Left forelimb (tissue), 1 donor: Measurements from ENCODE around the gene IDH3B.
"Not testable (repeated sequence)": the region's sequence is repeated elsewhere in the genome, so short reads cannot be mapped to it uniquely, and the experiment has no call there.

Source experiments
- DNase-seq: peaks from one replicate; pipeline ENCODE4 v3.0.0-alpha.2; 2018; ENCODE audit warnings: low spot score

IDH3B gene

GRCh38 chr20:2694519-2694918 is 30.5 kb upstream of the IDH3B start:
- no peak for DNase-seq

GRCh38 chr20:2694008-2694471 is 30.0 kb upstream of the IDH3B start:
- DNase-seq = peak; percentile 62

DNA sequence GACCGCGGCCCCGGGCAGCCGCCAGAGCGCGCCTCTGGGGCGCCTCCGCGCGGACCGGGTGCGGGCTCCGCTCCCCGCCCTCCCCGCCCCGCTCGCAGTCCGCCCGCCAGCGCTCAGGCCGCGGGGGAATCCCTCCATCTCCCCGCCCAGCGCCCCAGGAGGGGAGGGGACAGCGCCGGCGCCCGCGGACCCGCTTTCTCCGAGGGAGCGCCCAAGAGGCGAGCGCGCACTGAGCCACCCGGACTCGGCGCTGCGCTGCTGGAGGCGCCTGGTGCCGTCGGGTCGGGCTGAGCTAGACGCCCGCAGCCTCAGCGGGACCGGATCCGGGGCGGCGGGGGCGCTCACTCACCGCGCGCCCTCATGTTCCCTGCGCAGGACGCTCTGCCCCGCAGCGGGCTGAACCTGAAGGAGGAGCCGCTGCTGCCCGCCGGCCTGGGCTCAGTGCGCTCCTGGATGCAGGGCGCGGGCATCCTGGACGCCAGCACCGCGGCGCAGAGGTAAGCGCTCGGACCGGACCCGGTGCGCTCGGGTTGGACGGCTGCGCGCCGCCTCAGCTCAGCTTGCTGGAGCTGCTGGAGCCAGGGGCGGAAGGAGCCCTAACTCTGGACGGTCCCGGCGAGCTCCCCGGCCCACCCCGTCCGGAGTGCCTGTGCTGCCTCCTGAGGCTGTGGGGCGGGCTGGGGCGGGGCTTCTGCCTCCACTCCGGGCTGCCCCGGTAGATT is 29.4 kb upstream of the IDH3B start:
- no peak for DNase-seq

DNA sequence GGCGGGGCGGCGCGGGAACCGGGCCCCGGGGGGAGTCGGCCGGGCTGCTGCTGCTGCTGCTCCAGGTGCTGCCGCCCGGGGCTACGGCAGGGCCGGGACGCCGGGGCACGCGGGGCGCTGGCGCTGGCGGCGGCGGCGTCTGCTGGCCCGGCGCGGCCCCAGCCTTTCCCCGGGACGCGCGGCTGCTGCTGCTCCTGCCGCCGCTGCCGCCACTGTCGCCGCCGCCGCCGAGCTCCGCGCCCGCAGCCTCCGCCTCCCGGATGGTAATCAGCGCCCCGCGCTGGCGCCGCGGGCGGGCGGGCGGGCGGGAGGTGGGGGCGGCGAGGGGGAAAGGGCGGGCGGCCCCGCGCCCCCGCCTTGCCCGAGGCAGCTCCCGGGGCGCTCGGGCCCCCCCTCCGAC is 28.9 kb upstream of the IDH3B start:
- DNase-seq = no peak

GRCh38 chr20:2692036-2692885 is 28.2 kb upstream of the IDH3B start, which contains the start of gene EBF4:
EBF4 (plus strand) TSS chr20:2692780; CDS start chr20:2693646, 866 bp downstream.
- no peak for DNase-seq

DNA sequence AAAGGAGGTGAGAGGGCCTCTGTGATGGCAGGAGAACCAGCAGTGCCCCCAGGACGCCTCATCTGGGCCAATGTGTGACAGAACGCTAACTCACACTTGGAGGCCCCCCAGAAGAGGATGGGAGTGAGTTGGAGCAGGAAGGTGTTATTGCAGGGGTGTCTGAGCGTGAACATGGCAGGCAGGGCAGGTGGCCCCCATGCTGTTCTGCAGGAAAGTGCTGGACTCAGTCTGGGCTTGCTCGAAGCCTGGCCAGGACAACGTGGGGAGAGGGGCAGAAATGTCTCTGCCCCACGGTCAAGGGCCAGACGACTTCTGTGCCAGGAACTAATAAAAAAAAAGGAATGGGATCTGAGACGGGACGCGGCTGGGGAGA is 27.6 kb upstream of the IDH3B start:
- no peak for DNase-seq

- DNase-seq = no peak
Measured at GRCh38 chr20:2691127-2691526, 27.1 kb upstream of the IDH3B start.

- DNase-seq = no peak
Measured at GRCh38 chr20:2690718-2691117, 26.7 kb upstream of the IDH3B start.

- no peak for DNase-seq
Measured at GRCh38 chr20:2690213-2690612, 26.2 kb upstream of the IDH3B start.

DNA sequence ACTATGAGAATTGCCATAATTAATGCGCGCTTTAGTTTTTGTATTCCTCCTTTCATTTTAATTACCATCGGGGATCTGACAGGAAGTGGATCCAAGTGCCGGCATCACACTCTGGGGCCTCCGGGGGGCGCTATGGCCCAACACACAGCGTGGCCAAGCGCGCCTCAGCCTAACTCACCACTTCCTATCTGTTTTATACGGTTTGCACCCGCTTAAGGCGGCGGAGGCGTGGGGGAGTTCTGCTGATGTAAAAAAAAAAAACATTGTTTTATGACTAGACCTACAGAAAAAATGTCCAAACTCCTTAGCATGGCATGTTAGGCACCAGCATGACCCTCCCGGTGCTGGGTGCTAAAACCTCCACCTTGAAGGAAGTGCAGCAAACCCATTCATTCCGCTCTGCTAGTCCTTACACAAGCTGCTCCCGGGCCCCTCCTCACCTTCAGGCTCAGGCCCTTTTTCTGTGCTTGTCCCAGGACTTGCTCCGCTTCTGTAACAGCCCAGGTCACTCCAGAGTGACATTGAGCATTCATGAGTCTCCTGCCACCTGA is 24.1 kb upstream of the IDH3B start:
- DNase-seq = no peak

GRCh38 chr20:2687514-2687913 is 23.5 kb upstream of the IDH3B start:
- DNase-seq = no peak

- DNase-seq = not testable (repeated sequence)
Measured at GRCh38 chr20:2684817-2685216, 20.8 kb upstream of the IDH3B start.

GRCh38 chr20:2682040-2682439 is 18.0 kb upstream of the IDH3B start:
- DNase-seq = not testable (repeated sequence)

- no peak for DNase-seq
Measured at GRCh38 chr20:2680046-2680445, 16.0 kb upstream of the IDH3B start.

DNA sequence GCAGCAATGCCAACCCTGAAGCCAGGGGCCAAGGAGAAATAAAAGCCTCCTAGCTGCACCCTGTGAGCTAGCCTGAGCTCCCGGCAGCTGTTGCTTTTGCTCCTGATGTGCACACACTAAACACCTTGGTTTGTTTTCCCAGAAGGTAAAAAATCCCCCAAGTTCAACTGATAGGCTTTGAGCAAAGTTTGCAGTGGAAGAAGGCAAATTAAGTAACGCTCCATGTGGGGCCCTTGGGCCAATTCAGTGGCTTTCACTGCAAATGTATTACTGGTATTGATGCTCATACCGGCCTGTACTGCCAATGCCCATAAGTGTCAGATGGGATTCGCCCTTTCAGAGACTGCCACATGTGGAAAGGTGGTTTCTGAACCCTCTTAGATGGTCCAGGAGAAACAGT is 9.4 kb upstream of the IDH3B start:
- no peak for DNase-seq

- no peak for DNase-seq
Measured at GRCh38 chr20:2672446-2672845, 8.4 kb upstream of the IDH3B start.

DNA sequence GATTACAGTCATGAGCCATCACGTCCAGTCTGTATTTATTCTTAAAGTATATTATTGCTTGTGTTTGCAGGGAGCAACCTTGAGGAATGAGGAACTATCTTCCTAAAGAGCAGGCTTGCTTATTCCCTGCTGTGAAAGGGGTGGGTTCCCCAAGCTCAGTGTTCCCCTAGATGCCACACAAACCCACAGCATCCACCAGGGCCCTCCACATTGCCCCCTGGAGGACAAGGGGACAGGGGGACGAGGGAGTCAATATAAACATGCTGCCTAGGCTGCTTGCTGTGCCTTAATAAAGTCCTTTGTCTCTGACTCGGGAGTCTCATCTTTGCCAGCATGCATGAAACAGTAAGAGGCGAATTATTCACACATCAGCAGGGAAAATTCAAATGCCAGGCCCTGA is 8.0 kb upstream of the IDH3B start:
- no peak for DNase-seq

DNA sequence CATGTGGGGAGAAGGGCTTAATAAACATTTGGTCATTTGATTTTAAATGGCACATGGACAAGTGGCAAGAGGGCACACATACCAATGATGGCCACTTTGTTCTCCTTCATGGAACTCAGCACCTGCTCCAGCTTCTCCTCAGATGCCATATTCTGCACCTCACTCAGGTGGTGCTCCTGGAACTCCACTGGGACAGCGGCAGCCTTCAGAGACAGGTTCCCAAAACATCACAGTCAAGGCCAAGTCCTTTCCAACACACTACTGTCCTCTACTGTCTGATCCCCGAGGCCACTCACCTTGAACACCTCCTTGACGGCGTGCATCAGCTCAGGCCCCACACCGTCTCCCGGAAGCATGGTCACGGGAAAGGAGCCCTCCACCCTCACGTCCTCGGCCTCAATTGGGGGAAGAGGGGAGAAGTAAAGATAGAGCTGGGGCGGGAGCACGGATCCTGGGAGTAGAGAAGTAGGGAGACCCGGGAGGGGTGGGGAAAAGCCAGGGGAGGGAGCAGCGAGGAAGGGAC is 591 bp downstream of the IDH3B start:
- DNase-seq = no peak

GRCh38 chr20:2659547-2659946 is 4.5 kb downstream of the IDH3B start:
- no peak for DNase-seq

- DNase-seq = no peak
Measured at GRCh38 chr20:2658414-2659354, 5.3 kb downstream of the IDH3B start.

DNA sequence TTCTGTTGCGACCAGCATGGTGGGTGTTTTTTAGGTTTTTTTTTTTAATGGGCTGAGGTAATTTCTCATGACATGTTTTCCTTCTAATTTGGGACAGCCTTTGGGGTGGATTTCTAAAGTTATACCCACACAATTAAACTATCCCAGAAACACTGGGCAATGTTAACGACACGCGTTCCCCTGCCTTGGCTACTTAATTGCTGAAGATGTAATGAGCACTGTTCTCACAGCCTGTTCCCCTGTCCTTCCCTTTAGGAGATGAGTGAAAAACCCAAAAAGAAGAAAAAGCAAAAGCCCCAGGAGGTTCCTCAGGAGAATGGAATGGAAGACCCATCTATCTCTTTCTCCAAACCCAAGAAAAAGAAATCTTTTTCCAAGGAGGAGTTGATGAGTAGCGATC is 6.3 kb downstream of the IDH3B start:
- DNase-seq = no peak

DNA sequence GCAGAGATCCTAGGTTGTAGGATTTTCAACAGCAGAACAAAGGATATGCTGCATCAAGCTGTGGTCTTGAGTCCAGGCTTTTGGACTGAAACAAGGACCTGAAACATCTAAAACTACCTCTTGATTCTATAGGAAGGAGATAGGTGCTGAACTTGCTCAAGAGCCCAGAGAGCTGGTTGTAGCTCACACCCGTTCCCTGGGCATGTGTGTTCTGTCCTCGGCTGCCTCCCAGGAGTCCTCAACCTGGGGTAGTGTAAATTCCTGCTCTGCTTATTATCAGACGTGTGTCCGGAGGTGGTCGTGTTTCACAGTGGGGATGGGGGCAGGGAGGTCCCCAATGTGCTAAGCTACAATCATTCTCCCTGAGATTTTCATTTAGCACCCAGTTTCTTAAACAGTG is 6.8 kb downstream of the IDH3B start:
- DNase-seq = no peak
